ENCODE results near the gene TSPAN10. TPM values are rescaled to one million over a fixed set of nuclear protein-coding genes. Genes with fewer than 3 reads are reported as not detected.

TSPAN10 gene
- total RNA-seq, result under 1 TPM; 0.48 TPM

DNA sequence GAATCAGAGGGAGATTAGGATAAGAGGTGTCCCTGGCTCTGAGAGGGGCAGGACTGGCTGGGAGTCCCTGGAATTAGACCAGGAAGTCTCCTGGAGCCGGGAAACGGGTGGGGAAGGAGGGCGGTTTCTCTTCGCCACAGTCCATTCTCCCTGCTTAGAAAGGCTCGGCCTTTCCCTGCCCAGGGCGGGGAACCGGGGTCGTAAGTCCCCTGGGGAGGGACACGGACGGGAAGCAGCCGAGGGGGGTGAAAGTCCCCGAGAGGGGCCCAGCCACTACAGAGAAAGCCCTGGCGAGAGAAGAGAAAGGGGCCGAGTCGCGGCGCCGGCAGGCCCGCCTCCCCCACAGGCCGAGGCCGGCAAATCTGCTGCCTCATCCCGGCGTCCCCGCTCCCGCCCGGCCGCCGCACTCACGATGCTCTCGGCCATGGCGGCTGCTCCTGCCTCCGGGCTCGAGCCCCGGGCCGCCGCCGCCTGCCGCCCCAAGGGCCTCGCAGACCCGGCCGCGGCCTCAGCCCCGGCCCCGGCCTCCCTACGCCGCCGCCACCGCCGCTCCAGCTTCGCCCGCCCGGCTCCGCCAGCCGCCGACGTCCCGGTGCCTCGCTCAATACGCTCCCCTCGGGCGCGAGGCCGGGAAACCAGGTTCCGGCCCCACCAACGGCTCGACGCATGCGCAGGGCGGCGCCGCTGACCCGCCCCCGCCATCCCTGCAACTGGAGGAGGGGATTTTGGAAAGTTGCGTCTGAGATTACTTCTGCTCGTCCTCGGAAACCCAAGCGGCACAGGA, at the start of gene TSPAN10, which contains the start of gene NPLOC4:
Gene TSPAN10, plus strand, starts transcription at position 692 of the 784 bp plus-strand sequence. CDS start 5,217 bp downstream, outside the sequence.
Gene NPLOC4, minus strand, starts transcription at position 608 of the 784 bp plus-strand sequence. Its CDS starts 182 bp downstream, at position 426.

GRCh38 chr17:81656118-81656743, 19.2 kb downstream of the TSPAN10 start, which contains the start of gene PDE6G:
TSS of gene PDE6G (minus strand) at chr17:81656542. CDS start at chr17:81653305, 3,237 bp downstream.

GRCh38 chr17:81666342-81667191, 29.6 kb downstream of the TSPAN10 start, which contains the start of the genes CCDC137 and OXLD1:
TSS of gene CCDC137 (plus strand) at chr17:81666737. CDS start at chr17:81666767, 30 bp downstream.
TSS of gene OXLD1 (minus strand) at chr17:81666605. CDS start at chr17:81666577, 28 bp downstream.

DNA sequence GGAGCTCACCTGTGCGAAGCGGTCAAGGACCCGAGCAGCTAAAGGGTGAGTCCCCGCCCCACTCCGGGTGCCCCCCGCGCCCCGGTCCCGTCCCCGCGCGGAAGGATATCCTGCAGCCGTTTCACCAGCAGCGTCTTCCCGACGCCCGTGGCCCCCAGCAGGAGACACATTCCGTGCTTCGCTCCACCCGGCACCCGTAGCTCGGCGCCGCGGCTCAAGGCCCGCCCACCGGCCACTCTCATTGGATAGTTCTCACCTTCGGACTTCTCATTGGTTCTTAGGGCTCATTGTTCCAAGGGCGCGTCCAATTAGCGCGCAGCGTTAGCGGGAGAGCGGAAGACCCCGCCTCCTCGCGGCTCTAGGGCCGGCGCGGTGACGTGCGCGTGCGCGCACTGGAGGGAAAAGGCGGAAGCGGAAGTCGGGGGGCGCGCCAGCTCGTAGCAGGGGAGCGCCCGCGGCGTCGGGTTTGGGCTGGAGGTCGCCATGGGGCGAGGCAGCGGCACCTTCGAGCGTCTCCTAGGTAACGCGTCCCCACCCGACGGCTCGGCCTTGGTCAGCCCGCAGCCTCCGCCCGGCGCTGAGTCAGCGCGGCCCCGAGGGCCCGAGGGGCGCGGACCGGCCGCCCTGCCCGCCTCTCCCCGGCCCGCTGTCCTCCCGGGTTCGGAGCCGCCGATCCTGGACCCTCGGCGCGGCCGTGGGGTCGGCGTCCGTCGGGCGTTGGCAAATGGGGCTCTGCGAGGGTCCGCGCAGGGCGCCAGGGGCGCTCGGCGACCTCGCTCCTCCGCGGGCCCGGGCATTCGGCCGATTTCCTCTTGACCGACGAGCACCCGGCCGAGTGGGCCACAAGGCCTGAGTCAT, 46.8 kb downstream of the TSPAN10 start, which contains the start of the genes ARL16 and HGS:
Gene ARL16, minus strand, starts transcription at position 214 of the 858 bp plus-strand sequence. Its CDS starts 44 bp downstream, at position 170.
Gene HGS, plus strand, starts transcription at position 428 of the 858 bp plus-strand sequence. Its CDS starts 56 bp downstream, at position 484.

Small RNAs within 50 kb of the gene (microRNA-seq; reads per million reads assigned to microRNA genes)
- not detected for gene MIR6786 (ENCODE audit: borderline microRNAs expressed, borderline replicate concordance)

Other genes with a start within 250 kb of the TSPAN10 start
- gene BAHCC1, start 241.7 kb upstream of the TSPAN10 start, total RNA-seq, result under 1 TPM in 1 of 2 experiments, not detected in 1; 0.03 TPM
- gene ACTG1, start 124.4 kb upstream of the TSPAN10 start, total RNA-seq, result 1,000 to 10,000 TPM; 4,541 to 4,718 TPM
- gene FSCN2, start 108.8 kb upstream of the TSPAN10 start, total RNA-seq, result under 1 TPM; 0.58 to 0.60 TPM
- gene FAAP100, start 84.8 kb upstream of the TSPAN10 start, total RNA-seq, result 10 to 100 TPM; 36.1 to 38.6 TPM
- gene NPLOC4, start 84 bp upstream of the TSPAN10 start, total RNA-seq, result 10 to 100 TPM; 80.8 to 81.7 TPM
- 10 to 100 TPM; 67.0 to 71.9 TPM for gene PDE6G, start 19.3 kb downstream of the TSPAN10 start, total RNA-seq
- 10 to 100 TPM; 56.5 to 59.1 TPM for gene OXLD1, start 29.4 kb downstream of the TSPAN10 start, total RNA-seq
- gene CCDC137, start 29.5 kb downstream of the TSPAN10 start, total RNA-seq, result 10 to 100 TPM; 27.1 to 31.8 TPM
- 10 to 100 TPM; 19.2 to 21.1 TPM for gene ARL16, start 46.6 kb downstream of the TSPAN10 start, total RNA-seq
- 100 to 1,000 TPM; 112 to 125 TPM for gene HGS, start 46.8 kb downstream of the TSPAN10 start, total RNA-seq
- 10 to 100 TPM; 56.0 to 58.2 TPM for gene MRPL12, start 66.2 kb downstream of the TSPAN10 start, total RNA-seq
- 10 to 100 TPM; 18.1 to 19.5 TPM for gene SLC25A10, start 75.1 kb downstream of the TSPAN10 start, total RNA-seq
- not detected for gene GCGR, start 167.0 kb downstream of the TSPAN10 start, total RNA-seq
- 10 to 100 TPM; 51.6 to 53.9 TPM for gene MCRIP1, start 196.1 kb downstream of the TSPAN10 start, total RNA-seq
- not detected for gene PPP1R27, start 197.9 kb downstream of the TSPAN10 start, total RNA-seq
- gene P4HB, start 223.3 kb downstream of the TSPAN10 start, total RNA-seq, result 100 to 1,000 TPM; 471 to 474 TPM
- 100 to 1,000 TPM; 575 to 590 TPM for gene ARHGDIA, start 234.1 kb downstream of the TSPAN10 start, total RNA-seq

Data from activated naive CD4-positive, alpha-beta T cell treated with anti-CD3 and anti-CD28 coated beads, Interleukin-2, amount 10 ng/mL, durations not matched to agents 5 hours and 36 hours (primary cell).